Upper lobe of left lung (tissue), 4 donors: ENCODE measurements around the gene OVAAL.

Experiments
- CTCF ChIP-seq, 6 experiments: fragments of 450-650 bp in 4 of 6; fragments of 200-600 bp in 2 of 6; sonication (generic) in 2 of 6; IDR thresholded peaks; one replicate each; pipeline ENCODE4 v1.5.1; 2016 to 2019; ENCODE audit warnings: antibody characterized with exemption in 6 of 6
- POLR2A ChIP-seq, 4 donors: fragments of 450-650 bp; IDR thresholded peaks; one replicate each; pipeline ENCODE4 v1.5.1; 2016 to 2017; ENCODE audit warnings: antibody characterized with exemption in 4 of 4, mild to moderate bottlenecking in 2 of 4

- TF ChIP-seq CTCF (IDR thresholded peaks at IDR 0.05) (no peak), POLR2A (IDR thresholded peaks at IDR 0.05) (no peak)
Measured at GRCh38 chr1:180612632-180613031, 53.9 kb downstream of the OVAAL start.
